NCI-H446 treated with DMSO at 0.1 percent for 48 hours (cell line): Measurements from ENCODE around the gene EGFR.

Experiments used
- DNase-seq: peaks from one replicate; lab custom pipeline; 2025; lab: John Stamatoyannopoulos, UW

Gene EGFR

DNA sequence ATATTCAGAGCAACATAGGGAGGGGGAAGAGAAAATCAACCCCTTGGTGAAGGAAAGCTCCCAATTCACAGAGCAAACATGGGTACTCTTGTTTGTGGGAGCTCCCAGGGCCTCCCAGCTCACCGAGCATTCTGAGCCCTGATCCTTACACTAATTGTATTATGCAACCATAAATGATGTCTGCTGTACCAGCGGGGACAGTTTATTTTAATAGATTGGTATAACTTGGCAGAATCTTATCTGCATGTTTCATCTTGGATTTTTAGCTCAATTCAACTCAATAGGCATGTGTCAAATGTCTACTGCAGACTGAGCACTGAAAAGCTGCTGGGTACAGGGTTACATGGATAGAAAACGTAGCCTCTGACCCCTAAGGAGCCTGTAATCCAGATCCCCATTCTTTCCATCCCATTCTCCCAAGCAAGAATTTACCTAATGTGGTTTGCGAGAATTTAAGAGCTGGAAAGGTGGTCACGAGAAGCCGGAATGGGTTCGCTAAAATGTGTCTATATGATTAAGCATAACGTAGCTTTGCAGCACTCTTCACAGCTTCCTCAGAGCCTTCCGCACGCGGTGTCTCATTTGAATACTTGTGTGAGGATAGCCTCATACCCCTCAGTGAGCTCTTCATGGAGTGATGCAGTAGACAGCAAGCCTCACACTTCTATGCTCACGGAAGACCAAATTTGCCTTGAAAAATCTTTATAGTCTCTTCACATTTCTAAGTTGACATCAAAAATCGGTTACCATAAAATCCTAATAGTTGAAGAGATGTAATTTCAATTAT lies 18.3 kb downstream of the EGFR start:
- DNase-seq: no peak

DNA sequence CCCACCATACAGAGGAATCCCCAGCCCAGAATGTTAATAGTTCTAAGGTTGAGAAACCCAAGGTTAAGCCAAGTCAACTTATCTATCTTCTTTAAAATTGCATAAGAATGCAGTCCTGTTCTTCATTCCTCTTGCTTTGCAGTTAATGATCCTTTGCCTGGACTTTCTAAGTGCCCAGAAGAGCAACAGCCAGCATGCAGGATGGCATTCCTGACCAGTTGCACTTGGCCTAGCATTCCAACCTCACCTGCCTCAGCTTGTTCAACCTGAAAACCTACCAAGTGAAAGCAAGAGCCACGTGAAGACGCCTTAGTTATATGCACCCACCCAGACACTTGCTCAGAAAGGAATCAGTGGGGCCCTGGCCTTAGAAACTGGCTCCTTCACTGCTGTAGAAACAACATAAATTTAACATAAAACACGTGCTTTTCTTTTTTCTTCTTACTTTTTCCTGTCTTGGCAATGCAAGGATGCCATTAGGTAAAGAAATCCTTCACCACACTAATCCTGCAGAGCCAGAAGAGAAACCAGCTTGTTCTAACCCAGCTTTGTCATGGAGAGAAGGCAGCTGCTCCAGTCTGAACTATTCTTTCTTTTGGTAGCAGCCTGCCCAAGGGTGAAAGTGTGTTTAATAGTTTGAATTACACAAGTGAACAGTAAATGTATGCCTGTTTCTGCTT lies 25.0 kb downstream of the EGFR start:
- no peak for DNase-seq

DNA sequence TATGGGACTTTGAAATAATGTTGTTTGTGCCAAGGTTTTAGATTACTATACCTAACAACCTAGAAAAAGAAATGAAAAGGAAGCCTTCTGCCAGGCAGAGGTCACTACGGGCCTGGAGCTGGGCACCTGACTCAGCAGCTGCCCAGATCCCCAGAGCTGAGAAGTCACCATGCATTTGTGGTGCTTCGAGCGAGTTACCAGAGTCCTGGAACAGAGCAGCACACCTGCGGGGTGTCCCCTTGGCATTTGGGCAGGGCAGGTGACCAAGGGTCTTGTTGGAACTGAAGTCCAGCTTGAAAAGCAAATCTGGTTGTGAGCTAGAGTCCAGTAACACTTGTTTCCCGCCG lies 25.5 kb downstream of the EGFR start:
- DNase-seq: no peak

DNA sequence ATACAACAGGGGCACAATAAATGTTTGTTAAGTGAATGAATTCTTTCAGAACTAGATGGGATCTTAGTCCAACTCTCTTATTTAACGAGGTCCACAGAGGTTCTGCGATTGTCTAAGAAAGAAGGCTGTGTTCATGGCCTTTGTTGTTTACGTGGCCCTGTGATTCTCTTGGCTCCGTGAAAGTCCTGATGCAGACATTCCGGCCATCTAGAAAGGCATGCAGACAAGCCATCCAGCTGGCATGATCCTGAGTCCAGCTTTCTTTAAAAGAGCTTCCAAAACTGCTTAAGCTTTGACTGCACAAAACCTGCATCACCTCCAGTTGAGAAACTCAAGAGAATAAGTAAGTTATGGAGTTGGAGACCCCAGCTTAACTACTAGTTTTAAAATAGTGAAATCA lies 26.0 kb downstream of the EGFR start:
- DNase-seq: no peak

DNA sequence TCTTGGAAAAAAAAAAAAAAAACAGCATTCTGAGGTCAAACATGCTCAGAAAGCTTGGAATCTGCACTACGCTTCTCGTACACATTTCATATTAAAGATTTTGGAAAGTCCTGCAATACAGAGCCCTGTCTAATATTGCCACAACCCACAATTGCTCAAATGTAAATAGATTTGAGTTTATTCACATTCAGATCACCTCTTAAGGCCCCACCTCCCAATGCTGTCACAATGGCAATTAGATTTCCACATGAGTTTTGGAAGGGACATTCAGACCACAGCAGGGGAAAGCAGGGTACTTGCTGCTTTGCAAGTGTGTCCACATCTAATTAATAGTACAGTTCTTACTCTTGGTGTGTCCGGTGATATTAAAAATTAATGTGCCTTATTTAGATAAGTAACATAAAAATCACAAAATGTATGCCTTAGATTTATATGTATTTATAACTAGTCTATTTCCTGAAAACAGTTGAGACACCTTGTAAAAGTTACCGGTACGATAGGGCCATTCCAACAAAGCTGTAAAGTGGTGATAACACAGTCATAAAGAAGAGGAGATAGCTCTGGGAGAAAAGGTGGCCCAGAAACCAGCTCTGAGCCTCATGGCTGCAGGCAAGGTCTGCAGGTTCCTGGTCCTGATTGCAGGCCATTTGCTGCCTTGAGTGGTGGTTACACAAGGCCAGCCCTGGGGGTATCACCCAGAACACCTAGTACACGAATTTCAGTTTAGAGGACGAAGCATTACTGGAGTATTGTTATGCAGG lies 27.9 kb downstream of the EGFR start:
- no peak for DNase-seq

DNA sequence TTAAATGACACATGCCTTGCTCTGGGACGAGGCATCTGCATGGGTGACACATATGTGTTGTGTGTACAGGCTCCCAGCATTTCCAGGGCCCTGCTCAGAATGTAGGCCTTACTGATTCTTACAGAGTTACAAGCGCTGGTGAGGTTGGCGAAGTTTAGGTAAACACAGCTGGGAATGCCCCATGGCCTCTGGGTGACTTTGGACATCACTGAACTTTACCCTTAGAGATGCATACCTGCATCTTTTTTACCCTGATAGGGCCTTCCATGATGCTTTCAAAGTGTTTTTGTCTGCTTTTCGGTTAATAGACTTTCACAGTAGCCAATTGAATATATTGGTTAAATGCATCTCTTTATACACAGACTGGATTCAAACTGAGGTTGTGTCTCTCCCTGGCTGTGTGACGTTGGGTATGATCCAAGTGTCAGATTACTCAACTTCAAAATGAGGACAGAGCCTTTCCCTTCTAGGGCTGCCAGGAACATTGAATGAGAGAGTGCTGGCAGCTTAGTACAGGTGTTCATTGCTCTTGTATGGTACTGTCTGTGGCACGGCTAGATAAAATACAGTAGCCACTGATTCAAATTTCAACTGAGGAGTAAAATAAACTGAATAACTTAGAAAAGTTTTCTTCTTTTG lies 29.5 kb downstream of the EGFR start:
- DNase-seq: no peak

DNA sequence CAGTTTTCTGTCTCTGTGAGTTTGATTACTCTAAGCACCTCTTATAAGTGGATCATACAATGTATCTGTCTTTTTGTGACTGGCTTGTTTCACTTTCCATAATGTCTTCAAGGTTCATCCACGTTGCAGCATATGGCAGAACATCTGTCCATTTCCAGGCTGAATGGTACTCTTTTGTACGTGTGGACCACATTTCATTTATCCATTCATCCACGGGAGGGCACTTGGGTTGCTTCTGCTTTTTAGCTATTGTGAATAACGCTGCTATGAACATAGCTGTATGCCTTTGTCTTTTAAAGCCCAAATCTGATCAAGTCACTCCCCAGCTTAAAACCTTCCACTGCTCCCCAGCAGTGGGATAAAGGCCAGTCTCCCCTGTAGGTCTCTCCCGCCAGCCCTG lies 31.5 kb downstream of the EGFR start:
- no peak for DNase-seq

DNA sequence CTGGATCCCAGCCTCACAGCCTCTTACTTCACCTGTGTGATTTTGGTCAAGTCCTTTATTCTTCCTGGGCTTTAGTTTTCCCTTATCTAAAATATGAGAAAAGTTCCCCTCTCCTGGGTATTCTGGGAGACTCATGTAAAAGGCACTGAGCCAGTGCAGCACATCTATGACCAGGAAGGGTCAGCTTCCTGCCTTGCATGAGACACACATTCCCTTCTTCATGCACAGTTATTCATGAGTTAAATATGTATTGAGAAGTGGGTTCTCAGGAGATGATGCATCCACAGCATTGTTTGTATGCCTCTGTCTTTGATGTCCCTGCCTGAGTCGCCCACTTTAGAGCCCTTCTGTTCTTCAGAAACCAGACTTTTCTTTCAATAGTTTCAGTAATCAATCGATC lies 33.3 kb downstream of the EGFR start:
- no peak for DNase-seq

DNA sequence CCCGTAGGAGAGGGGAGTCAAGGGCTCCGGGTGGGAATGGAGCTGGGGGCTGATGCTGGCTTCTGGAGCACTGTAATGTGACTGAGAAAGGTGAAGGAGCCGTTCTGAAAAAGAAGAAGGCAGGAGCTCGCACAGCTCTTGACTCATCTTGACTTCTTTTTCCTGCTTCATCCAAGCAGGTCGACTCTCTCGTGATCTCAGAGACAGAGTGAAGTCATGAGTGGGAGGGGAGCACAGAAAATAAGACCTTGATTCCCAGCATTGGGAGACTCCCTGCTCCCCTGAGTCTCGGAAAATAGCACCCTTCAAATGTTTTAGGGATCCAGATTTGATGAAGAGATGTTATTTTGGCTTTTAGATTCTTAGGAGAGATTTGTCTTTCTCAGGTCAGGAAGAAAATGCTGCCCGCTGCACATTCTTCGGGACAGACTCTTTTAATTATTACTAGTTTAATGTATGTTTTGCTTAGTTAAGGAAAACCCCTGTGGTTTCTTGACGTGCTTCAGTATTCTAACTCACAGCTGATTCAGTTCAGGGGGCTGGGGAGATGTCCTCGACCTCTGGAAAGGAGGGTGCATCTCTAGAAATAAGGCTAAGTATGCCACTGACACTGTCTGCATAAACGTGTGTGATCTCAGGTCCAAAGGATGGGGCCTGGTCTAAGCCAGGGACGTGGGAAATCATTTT lies 34.1 kb downstream of the EGFR start:
- no peak for DNase-seq

DNA sequence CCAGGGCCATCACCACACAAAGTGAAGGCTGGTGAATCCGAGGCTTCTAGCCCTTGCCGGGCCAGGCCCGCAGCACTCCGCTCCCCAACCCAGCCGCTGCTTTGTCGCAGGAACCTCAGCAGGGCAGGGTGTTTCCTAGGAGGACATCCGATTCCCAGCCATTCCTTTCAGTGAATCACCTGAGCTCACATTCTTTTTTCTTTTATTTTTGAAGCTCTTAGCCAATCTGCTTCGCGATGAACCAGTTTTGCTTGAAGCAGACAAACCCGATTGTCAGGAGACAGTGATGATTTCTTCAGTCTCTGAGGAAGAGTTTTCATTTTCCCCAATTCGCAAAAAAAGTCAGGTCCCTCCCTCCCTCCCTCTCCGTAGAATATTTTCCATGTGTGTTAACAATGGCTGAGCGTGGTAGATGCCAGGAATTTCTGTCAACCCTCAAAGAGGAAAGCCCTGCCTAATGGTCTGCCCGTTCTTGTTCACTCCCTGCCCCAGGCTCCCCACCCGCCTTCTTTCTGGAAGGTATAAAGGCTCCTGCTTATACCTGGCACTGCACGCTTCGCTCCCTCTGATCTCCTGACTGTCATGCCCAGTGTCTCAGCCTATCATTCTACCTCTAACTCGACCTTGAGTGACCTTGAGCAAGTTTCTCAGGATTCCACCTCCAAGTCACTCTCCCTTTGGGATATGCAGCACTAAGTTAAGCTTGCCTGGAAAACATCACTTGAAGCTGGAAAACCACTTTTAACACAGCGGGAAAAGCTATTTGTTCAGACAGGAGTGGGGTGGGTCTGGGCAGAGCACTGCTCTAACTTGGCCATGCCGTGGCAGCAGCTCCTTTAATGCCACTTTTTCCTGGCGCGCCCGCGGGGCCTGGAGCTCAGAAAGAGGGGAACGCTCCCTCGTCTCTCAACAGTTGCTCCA lies 35.1 kb downstream of the EGFR start:
- DNase-seq: no peak

DNA sequence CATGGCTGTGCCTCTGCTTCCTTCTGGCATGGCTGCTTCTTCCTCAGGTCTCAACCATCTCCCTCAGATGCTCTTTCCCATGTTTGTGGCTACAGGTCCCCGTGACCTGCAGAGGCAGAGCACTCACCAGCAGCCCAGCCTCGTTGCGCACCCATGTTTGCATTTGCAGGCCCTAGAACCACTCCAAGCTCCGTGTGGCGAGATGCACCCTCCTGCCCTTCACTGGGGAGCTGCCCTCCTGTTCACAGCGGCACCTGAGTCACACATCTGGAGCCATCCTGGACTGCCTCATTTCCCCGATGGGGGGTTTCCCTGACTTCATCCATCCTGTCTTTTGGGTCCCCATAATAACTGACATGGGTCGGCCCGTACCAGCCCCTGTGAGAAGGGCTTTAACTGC lies 35.9 kb downstream of the EGFR start:
- DNase-seq: no peak

DNA sequence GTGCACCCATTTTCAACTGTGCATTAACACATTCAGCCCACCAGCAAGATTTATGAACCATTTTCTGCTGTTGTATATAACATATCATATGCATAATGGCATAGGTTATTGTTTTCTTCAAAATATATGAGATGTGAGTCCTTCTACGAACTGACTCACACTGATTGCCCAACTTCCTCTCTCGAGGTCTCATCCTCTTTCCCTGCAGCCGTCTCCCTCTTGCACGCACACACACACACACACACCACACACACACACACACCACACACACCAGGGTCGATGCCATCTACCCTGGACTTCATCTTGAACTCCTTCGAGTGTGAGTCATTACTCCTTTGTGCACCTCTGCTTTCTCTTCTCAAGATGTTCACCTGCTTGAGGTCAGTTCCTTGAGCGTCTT lies 36.7 kb downstream of the EGFR start:
- no peak for DNase-seq

DNA sequence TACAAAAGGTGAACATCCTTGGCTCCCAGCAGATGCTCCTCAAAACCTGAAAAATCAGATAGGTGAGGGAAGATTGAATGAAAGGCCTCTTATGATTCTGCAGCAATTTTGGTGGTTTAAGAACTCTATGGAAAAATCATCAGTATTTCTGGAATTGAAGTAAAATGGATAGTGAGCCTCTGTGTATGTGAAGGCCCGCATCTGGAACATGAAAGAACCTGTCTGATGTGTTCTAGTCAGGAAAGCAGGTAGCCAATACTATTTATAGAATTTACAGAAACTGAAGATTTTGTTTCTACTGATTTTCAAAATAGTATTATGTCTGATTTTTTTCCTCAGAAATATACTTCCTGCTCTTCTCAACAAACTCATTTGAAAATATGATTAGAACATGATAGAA lies 37.3 kb downstream of the EGFR start:
- no peak for DNase-seq

DNA sequence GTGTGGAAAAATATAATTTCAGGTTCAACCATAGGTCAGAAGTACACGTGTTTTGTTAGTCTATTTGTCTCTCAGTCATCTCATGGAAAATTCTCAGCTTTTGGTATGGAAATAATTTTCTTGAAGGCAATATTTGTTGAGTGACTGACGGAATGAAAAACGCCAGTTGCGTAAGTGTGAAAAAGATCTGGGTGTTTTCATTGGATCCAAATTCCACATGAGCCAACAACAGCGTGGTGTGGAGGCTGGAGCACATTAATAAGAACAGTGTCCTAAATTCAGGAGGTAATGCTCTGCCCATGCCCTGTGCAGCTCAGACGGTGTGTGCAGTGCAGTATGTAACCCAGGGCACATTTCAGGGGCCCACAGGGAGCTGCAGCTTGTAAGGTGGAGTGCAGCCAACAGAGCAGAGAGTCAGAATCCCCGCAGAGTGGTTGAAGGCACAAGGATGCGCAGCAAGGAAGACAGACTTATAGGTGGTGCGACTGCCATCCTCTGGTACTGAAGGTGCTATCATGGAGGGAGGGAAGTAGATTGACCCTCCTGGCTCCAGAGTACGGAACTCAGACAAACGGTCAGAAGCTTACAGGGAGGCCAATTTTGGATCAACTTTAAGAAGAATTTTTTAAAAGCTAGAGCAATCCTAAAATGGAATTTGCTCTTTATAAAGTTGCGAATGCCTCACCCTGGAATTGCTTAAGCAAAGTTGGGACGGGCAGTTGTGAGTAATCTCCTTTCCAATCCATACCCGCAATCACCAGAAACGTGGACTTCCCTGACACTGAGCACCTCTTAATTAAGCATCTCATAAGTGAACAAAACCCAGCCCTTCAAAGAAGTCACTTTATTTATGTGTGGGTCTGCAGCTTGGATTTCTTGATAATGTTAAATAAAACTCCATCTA lies 38.0 kb downstream of the EGFR start:
- no peak for DNase-seq

DNA sequence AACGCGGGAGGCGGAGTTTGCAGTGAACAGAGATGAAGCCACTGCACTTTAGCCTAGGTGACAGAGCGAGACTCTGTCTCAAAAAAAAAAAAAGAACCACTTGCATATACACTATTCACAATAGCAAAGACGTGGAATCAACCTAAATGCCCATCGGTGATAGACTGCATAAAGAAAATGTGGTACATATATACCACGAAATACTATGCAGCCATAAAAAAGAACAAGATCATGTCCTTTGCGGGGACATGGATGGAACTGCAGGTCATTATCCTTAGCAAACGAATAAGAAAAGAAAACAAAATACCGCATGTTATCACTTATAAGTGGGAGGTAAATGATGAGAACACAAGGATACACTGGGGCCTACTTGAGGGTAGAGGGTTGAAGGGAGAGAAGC lies 39.5 kb downstream of the EGFR start:
- DNase-seq: no peak

DNA sequence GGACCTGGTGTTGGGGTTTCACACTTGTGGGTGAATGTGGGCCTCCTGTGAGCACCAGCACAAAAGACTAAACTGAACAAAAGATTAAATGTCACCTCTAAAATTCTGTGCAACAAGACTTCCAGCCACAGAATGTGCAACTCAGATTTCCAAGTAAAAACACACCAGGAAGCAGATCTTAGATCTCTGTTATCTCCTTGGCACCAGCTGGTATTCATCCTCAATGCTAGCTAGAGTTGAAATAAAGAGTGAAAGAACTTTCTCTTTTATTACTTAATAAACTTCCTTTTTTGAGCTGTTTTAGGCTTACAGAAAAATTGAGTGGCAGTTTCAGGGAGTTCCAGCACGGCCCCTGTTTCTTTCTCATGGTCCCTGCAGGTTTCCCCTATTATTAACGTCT lies 40.2 kb downstream of the EGFR start:
- DNase-seq: no peak

DNA sequence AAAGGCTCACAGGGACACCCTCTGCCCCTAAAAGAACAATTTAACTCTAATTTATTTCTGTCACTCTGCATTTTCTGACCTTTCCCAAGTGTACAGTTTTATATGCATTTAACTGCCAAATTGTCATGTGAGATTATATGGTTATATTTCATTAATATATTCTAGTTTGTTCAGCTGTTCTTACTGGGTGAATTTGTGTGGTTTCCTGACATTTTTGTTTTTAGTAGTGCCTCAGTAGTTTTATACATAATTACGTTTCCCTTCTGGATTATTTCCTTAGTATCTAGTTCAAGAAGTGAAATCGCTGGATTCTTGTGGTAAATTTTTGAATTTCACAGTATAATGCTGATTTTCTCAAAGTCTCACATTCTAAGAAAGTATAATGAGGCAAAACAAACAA lies 41.3 kb downstream of the EGFR start:
- DNase-seq: no peak

DNA sequence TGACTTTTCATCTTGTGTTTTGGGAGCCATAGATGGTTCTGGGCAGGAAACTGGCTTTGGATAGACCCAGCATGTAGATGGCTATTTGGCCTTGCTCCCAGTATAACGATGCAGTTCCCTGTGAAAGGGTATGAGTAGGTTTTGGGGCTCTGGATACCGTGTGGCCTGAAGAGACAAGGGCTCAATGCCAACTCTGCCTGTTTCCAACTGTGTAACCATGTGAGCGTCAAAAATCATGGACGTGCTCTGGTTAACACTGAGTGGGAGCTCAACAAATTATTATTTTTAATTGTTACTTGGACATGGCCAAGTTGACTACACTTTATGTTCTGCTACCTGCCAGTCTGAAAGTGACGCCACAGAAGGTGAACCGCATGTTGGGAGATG lies 41.8 kb downstream of the EGFR start:
- DNase-seq: no peak

DNA sequence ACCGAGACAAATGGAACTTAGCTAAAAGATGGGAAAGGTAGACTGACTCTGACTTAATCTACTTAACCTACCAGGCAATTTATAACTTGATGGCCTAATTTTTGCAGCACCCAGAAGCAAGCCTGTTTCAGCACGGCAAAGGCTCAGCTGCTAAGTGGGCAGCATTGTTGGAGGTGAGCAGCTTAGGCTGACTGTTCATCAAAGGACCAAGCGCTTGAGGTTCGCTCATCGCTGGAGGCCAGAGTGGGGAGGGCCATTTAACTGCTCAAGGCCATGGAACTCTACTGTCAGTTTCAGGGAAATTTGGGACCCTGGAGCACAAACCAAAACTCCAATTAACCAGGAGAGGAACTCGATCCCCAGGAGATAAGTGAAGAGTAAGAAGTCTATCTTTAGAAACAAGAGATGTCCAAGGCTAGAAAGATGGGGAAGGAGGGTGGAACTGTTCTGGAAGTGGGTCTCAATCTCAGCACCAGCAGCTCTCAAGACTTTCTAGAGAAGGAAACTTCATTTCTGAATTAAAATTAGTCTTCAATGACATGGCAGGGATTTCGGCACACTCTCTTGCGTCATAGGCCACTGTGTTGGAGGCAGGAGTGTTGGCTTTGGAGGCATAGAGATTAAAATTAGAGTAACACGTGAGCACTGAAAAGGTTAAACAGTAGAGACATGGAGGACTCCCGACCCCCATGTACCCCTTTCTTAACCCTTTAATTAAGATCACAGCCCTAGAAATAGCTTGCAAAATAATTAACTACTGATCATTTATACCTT lies 43.1 kb downstream of the EGFR start:
- DNase-seq: no peak
